Brain microvascular endothelial cell (primary cell): ENCODE results near the gene EXOC4.

Source experiments
- DNase-seq: peaks from one replicate; pipeline ENCODE4 v3.0.0-alpha.2; 2020
- H3K27ac ChIP-seq: fragments of 250-450 bp; sonication (Bioruptor Pico); 2 replicates; pipeline ENCODE4 v1.5.1; 2020; ENCODE audit warnings: mild to moderate bottlenecking, moderate library complexity
- H3K27me3 ChIP-seq: fragments of 250-450 bp; sonication (Bioruptor Pico); replicated peaks from 2 replicates; pipeline ENCODE4 v1.5.1; 2020; ENCODE audit warnings: mild to moderate bottlenecking
- H3K36me3 ChIP-seq: fragments of 250-450 bp; sonication (Bioruptor Pico); replicated peaks from 2 replicates; pipeline ENCODE4 v1.5.1; 2020; ENCODE audit warnings: mild to moderate bottlenecking
- H3K4me3 ChIP-seq: 2 replicates; pipeline ENCODE4 v1.5.1; 2011; ENCODE audit warnings: low read depth, mild to moderate bottlenecking, control low read depth, low read length, moderate library complexity
- CTCF ChIP-seq: IDR thresholded peaks from 2 replicates; pipeline ENCODE4 v1.5.1; 2011; ENCODE audit warnings: low read depth, mild to moderate bottlenecking, moderate library complexity, low read length, control low read depth, inconsistent platforms; ENCODE audit errors: missing control alignments
- in situ Hi-C: cut with HindIII; loops from 2 replicates; pipeline ENCODE4 v1.10.0; 2017; ENCODE audit warnings: low sequenced_read_pairs, low pct_ligation_motif_present

Gene EXOC4

GRCh38 chr7:133857376-133858119, 604.7 kb downstream of the EXOC4 start:
- TF ChIP-seq CTCF, result no peak
- H3K36me3 ChIP-seq, result no peaks in the 10 kb centered on the region
- H3K27ac ChIP-seq, result no peak overlapping the region
- no peaks in the 10 kb centered on the region for H3K27me3 ChIP-seq
- no peak for DNase-seq
- in situ Hi-C loops, result no loop called here
- no peak overlapping the region for H3K4me3 ChIP-seq

GRCh38 chr7:133858311-133858710, 605.4 kb downstream of the EXOC4 start:
- no peak for TF ChIP-seq CTCF
- DNase-seq, result no peak
- no peak overlapping the region for H3K27ac ChIP-seq
- H3K27me3 ChIP-seq, result no peaks in the 10 kb centered on the region
- in situ Hi-C loops, result no loop called here
- no peaks in the 10 kb centered on the region for H3K36me3 ChIP-seq
- no peak overlapping the region for H3K4me3 ChIP-seq

GRCh38 chr7:133859231-133859630, 606.4 kb downstream of the EXOC4 start:
- Histone ChIP-seq H3K4me3 (no peak overlapping the region), H3K27me3 (no peaks in the 10 kb centered on the region), H3K36me3 (no peaks in the 10 kb centered on the region), H3K27ac (no peak overlapping the region)
- no peak for TF ChIP-seq CTCF
- DNase-seq, result no peak
- in situ Hi-C loops, result no loop called here

GRCh38 chr7:133859871-133860450, 607.1 kb downstream of the EXOC4 start:
- Histone ChIP-seq H3K36me3 (no peaks in the 10 kb centered on the region), H3K27me3 (no peaks in the 10 kb centered on the region), H3K4me3 (no peak overlapping the region), H3K27ac (no peak overlapping the region)
- in situ Hi-C loops, result no loop called here
- no peak for TF ChIP-seq CTCF
- DNase-seq, result no peak

GRCh38 chr7:133860628-133861335, 607.9 kb downstream of the EXOC4 start:
- in situ Hi-C loops, result no loop called here
- no peak for DNase-seq
- Histone ChIP-seq H3K27me3 (no peaks in the 10 kb centered on the region), H3K4me3 (no peak overlapping the region), H3K36me3 (no peaks in the 10 kb centered on the region), H3K27ac (no peak overlapping the region)
- no peak for TF ChIP-seq CTCF
